Peyer's patch (tissue), 4 donors: ENCODE data around the gene SFTPD. TPM values are rescaled to one million over a fixed set of nuclear protein-coding genes. Genes with fewer than 3 reads are reported as not detected.

Experiments used
- DNase-seq, 3 donors: peaks; one replicate each; pipeline ENCODE4 v3.0.0-alpha.2; 2017 to 2019
- H3K27ac ChIP-seq, 4 donors: fragments of 200-600 bp; sonication (generic); one replicate each; pipeline ENCODE4 v1.5.1; 2016 to 2019
- H3K27me3 ChIP-seq, 2 donors: fragments of 200-600 bp; sonication (generic); one replicate each; pipeline ENCODE4 v1.5.1; 2019
- H3K36me3 ChIP-seq, 3 donors: fragments of 200-600 bp; sonication (generic); one replicate each; pipeline ENCODE4 v1.5.1; 2016 to 2019
- H3K4me1 ChIP-seq, 4 donors: fragments of 200-600 bp; sonication (generic); one replicate each; pipeline ENCODE4 v1.5.1; 2016 to 2019
- H3K4me3 ChIP-seq, 4 donors: fragments of 200-600 bp; sonication (generic); 1 replicate in 3 of 4; 2 replicates in 1 of 4; pipeline ENCODE4 v1.5.1; 2016 to 2019; ENCODE audit warnings: mild to moderate bottlenecking in 1 of 4
- H3K9me3 ChIP-seq, 4 donors: fragments of 200-600 bp; sonication (generic); one replicate each; pipeline ENCODE4 v1.5.1; 2016 to 2019; ENCODE audit warnings: mild to moderate bottlenecking in 1 of 4
- CTCF ChIP-seq, 6 experiments: fragments of 450-650 bp in 4 of 6; fragments of 200-600 bp in 2 of 6; sonication (generic) in 1 of 6; IDR thresholded peaks; one replicate each; pipeline ENCODE4 v1.5.1; 2017 to 2019; ENCODE audit warnings: antibody characterized with exemption in 6 of 6, mild to moderate bottlenecking in 3 of 6, moderate library complexity in 1 of 6
- POLR2A ChIP-seq, 2 donors: fragments of 450-650 bp; IDR thresholded peaks; one replicate each; pipeline ENCODE4 v1.5.1; 2017; ENCODE audit warnings: antibody characterized with exemption in 2 of 2, mild to moderate bottlenecking in 2 of 2, moderate library complexity in 2 of 2
- total RNA-seq, 4 donors: library from RNA; depleted of rRNA; stranded (reverse); fragments of >200 nt; gene quantifications; one replicate each; pipeline ENCODE4 v1.1.0, GENCODE V29; 2016

SFTPD gene
- total RNA-seq, 4 donors from 2014 or later, result not detected

- Histone ChIP-seq H3K27me3 (no peaks in the 10 kb centered on the region), H3K4me3 (no peak overlapping the region), H3K9me3 (peaks cover 0 to 6% (median 0%) of the 10 kb centered on the region in 4 donors), H3K36me3 (no peaks in the 10 kb centered on the region), H3K27ac (no peak overlapping the region), H3K4me1 (no peaks in the 10 kb centered on the region)
- no peak for TF ChIP-seq POLR2A (IDR thresholded peaks at IDR 0.05)
- TF ChIP-seq CTCF (IDR thresholded peaks at IDR 0.05), result no peak
- no peak for DNase-seq
Observed at GRCh38 chr10:79947787-79948424, 999 bp downstream of the SFTPD start.

- no peak overlapping the region for H3K27ac ChIP-seq
- no peaks in the 10 kb centered on the region for H3K36me3 ChIP-seq
- H3K4me1 ChIP-seq, result no peaks in the 10 kb centered on the region
- DNase-seq, result no peak
- TF ChIP-seq POLR2A (IDR thresholded peaks at IDR 0.05) (no peak), CTCF (IDR thresholded peaks at IDR 0.05) (no peak)
- no peaks in the 10 kb centered on the region for H3K9me3 ChIP-seq
- H3K4me3 ChIP-seq, result no peak overlapping the region
- H3K27me3 ChIP-seq, result no peaks in the 10 kb centered on the region
Observed at GRCh38 chr10:79947083-79947415, 1.9 kb downstream of the SFTPD start.

- no peaks in the 10 kb centered on the region for H3K27me3 ChIP-seq
- H3K36me3 ChIP-seq, result no peaks in the 10 kb centered on the region
- H3K4me3 ChIP-seq, result no peak overlapping the region
- H3K4me1 ChIP-seq, result no peaks in the 10 kb centered on the region
- no peak overlapping the region for H3K27ac ChIP-seq
- no peaks in the 10 kb centered on the region for H3K9me3 ChIP-seq
- DNase-seq, result no peak
- TF ChIP-seq POLR2A (IDR thresholded peaks at IDR 0.05), result no peak
- no peak for TF ChIP-seq CTCF (IDR thresholded peaks at IDR 0.05)
Observed at GRCh38 chr10:79946271-79947082, 2.4 kb downstream of the SFTPD start.

- no peaks in the 10 kb centered on the region for H3K9me3 ChIP-seq
- no peak overlapping the region for H3K27ac ChIP-seq
- peaks cover 0 to 1% (median 0%) of the 10 kb centered on the region in 4 donors for H3K4me1 ChIP-seq
- H3K4me3 ChIP-seq, result no peak overlapping the region
- TF ChIP-seq POLR2A (IDR thresholded peaks at IDR 0.05) (no peak), CTCF (IDR thresholded peaks at IDR 0.05) (no peak)
- H3K36me3 ChIP-seq, result no peaks in the 10 kb centered on the region
- H3K27me3 ChIP-seq, result no peaks in the 10 kb centered on the region
- no peak for DNase-seq
Observed at GRCh38 chr10:79944428-79945395, 4.2 kb downstream of the SFTPD start.

GRCh38 chr10:79943871-79944270 is 5.0 kb downstream of the SFTPD start:
- no peaks in the 10 kb centered on the region for H3K36me3 ChIP-seq
- no peak for TF ChIP-seq POLR2A (IDR thresholded peaks at IDR 0.05)
- TF ChIP-seq CTCF (IDR thresholded peaks at IDR 0.05), result no peak
- no peak overlapping the region for H3K27ac ChIP-seq
- DNase-seq, result no peak
- H3K4me3 ChIP-seq, result no peak overlapping the region
- peaks cover 0 to 4% (median 1%) of the 10 kb centered on the region in 4 donors for H3K4me1 ChIP-seq
- no peaks in the 10 kb centered on the region for H3K27me3 ChIP-seq
- H3K9me3 ChIP-seq, result no peaks in the 10 kb centered on the region
